Activated CD4-positive, alpha-beta T cell treated with anti-CD3 and anti-CD28 coated beads for 36 hours (primary cell): ENCODE results near the gene SLC22A4. TPM values are rescaled to one million over a fixed set of nuclear protein-coding genes. Genes with fewer than 3 reads are reported as not detected.
A peak's percentile ranks its signal among the peaks of the same experiment; 100 is the strongest.

ENCODE experiments used
- ATAC-seq: fragments of 200-7000 bp; cut with Tn5 transposase; one replicate; pipeline ENCODE4 v1.10.0; 2021; ENCODE audit warnings: mild to moderate bottlenecking, moderate library complexity
- CTCF ChIA-PET: fragments of 350-600 bp; sonication (Branson Sonifier 250); formaldehyde crosslinking; loops from one replicate; lab custom pipeline; 2021; ENCODE audit warnings: antibody characterized with exemption; lab: Charles Lee
- POLR2A ChIA-PET: fragments of 350-600 bp; sonication (Branson Sonifier 250); formaldehyde crosslinking; loops from one replicate; lab custom pipeline; 2021; ENCODE audit warnings: antibody characterized with exemption, inconsistent platforms; lab: Charles Lee
- DNase-seq: peaks from one replicate; pipeline ENCODE4 v3.0.0-alpha.2; 2020
- H3K27ac Mint-ChIP-seq: one replicate; pipeline ENCODE4 v1.8.0; 2021; ENCODE audit warnings: mixed read lengths
- H3K27me3 Mint-ChIP-seq: one replicate; pipeline ENCODE4 v1.8.0; 2021; ENCODE audit warnings: mixed read lengths
- H3K36me3 Mint-ChIP-seq: one replicate; pipeline ENCODE4 v1.8.0; 2021; ENCODE audit warnings: low read depth, mixed read lengths
- H3K4me1 Mint-ChIP-seq: one replicate; pipeline ENCODE4 v1.8.0; 2021; ENCODE audit warnings: mixed read lengths
- H3K4me3 Mint-ChIP-seq: one replicate; pipeline ENCODE4 v1.8.0; 2021; ENCODE audit warnings: mild to moderate bottlenecking, moderate library complexity, mixed read lengths
- H3K9me3 Mint-ChIP-seq: one replicate; pipeline ENCODE4 v1.8.0; 2021; ENCODE audit warnings: low read depth, mixed read lengths
- intact Hi-C, 2 experiments: fragments of 100-400 bp; cut with DNase I in 1 of 2; cut with micrococcal nuclease in 1 of 2; formaldehyde crosslinking; loops; one replicate each; pipeline versions ENCODE4 v1.14.2 to v1.15.1; 2022 to 2024; cut with DNase I, micrococcal nuclease
- total RNA-seq, 2 experiments: library from RNA; stranded (reverse); gene quantifications; one replicate each; pipeline ENCODE4 v1.2.3, GENCODE V29; 2021

SLC22A4 gene
- total RNA-seq, 2 experiments from 2014 or later: 0.66 to 1.1 TPM

- Mint-ChIP-seq H3K9me3 (no peaks in the 10 kb centered on the region), H3K4me1 (peaks cover 2% of the 10 kb centered on the region), H3K27ac (no peak overlapping the region), H3K27me3 (no peaks in the 10 kb centered on the region), H3K4me3 (no peak overlapping the region), H3K36me3 (peaks cover 6% of the 10 kb centered on the region)
- CTCF ChIA-PET: interaction anchor here (1.6 kb wide), 1 partner anchor 12 kb away, joined by 3 read pairs; no protein-coding TSS in a partner anchor
- ATAC-seq (peak; percentile 84), DNase-seq (peak; percentile 23)
- intact Hi-C loops: no loop called here
- POLR2A ChIA-PET: interaction anchor here (0.7 to 0.8 kb wide), 2 partner anchors 61 to 132 kb away, joined by 3 read pairs; no protein-coding TSS in a partner anchor
Measured at GRCh38 chr5:132363431-132364112, 69.4 kb downstream of the SLC22A4 start.

- ATAC-seq (no peak), DNase-seq (no peak)
- H3K27ac Mint-ChIP-seq: no peak overlapping the region
- no peaks in the 10 kb centered on the region for H3K9me3 Mint-ChIP-seq
- ChIA-PET CTCF (no interaction called here), POLR2A (interaction anchor here (0.8 kb wide), 1 partner anchor 60 kb away, joined by 3 read pairs; no protein-coding TSS in a partner anchor)
- intact Hi-C loops: no loop called here
- no peak overlapping the region for H3K4me3 Mint-ChIP-seq
- peaks cover 4% of the 10 kb centered on the region for H3K4me1 Mint-ChIP-seq
- no peaks in the 10 kb centered on the region for H3K27me3 Mint-ChIP-seq
- H3K36me3 Mint-ChIP-seq: peaks cover 6% of the 10 kb centered on the region
Measured at GRCh38 chr5:132364319-132364718, 70.1 kb downstream of the SLC22A4 start.

- no peak overlapping the region for H3K4me3 Mint-ChIP-seq
- DNase-seq: no peak
- ChIA-PET POLR2A (interaction anchor here (0.6 kb wide), 1 partner anchor 442 kb away, joined by 5 read pairs; no protein-coding TSS in a partner anchor), CTCF (interaction anchor here (0.8 to 1.3 kb wide), 3 partner anchors 22 to 141 kb away, joined by 3 to 5 read pairs (median 4); no protein-coding TSS in a partner anchor)
- intact Hi-C loops: loop anchor here in 1 of 2 experiments (5.0 kb wide), 2 partner anchors 93 to 298 kb away; no protein-coding TSS in a partner anchor
- H3K4me1 Mint-ChIP-seq: peaks cover 4% of the 10 kb centered on the region
- H3K36me3 Mint-ChIP-seq: peaks cover 4% of the 10 kb centered on the region
- H3K27me3 Mint-ChIP-seq: no peaks in the 10 kb centered on the region
- H3K27ac Mint-ChIP-seq: no peak overlapping the region
- ATAC-seq: no peak
- H3K9me3 Mint-ChIP-seq: no peaks in the 10 kb centered on the region
Measured at GRCh38 chr5:132365213-132365612, 71.0 kb downstream of the SLC22A4 start.

- intact Hi-C loops: loop anchor here (2.0 to 5.0 kb wide), 4 partner anchors 96 to 303 kb away; no protein-coding TSS in a partner anchor
- peaks cover 3% of the 10 kb centered on the region for H3K36me3 Mint-ChIP-seq
- H3K27me3 Mint-ChIP-seq: no peaks in the 10 kb centered on the region
- ATAC-seq (no peak), DNase-seq (no peak)
- CTCF ChIA-PET: interaction anchor here (0.6 to 2.0 kb wide), 9 partner anchors 19 to 1197 kb away, joined by 3 to 11 read pairs (median 4); no protein-coding TSS in a partner anchor
- H3K27ac Mint-ChIP-seq: no peak overlapping the region
- peaks cover 26% of the 10 kb centered on the region for H3K4me1 Mint-ChIP-seq
- POLR2A ChIA-PET: no interaction called here
- no peaks in the 10 kb centered on the region for H3K9me3 Mint-ChIP-seq
- no peak overlapping the region for H3K4me3 Mint-ChIP-seq
Measured at GRCh38 chr5:132368186-132368585, 74.0 kb downstream of the SLC22A4 start.

GRCh38 chr5:132369007-132369473, 74.8 kb downstream of the SLC22A4 start:
- H3K27me3 Mint-ChIP-seq: no peaks in the 10 kb centered on the region
- ChIA-PET POLR2A (interaction anchor here (0.6 to 1.3 kb wide), 4 partner anchors 76 to 652 kb away, joined by 3 to 5 read pairs (median 4); no protein-coding TSS in a partner anchor), CTCF (interaction anchor here (0.6 to 2.0 kb wide), 16 partner anchors 11 to 200 kb away, joined by 3 to 11 read pairs (median 3); partner anchors contain the start of gene SLC22A4)
- H3K4me1 Mint-ChIP-seq: peaks cover 24% of the 10 kb centered on the region
- peak overlapping the region; percentile 66 for H3K4me3 Mint-ChIP-seq
- ATAC-seq (no peak), DNase-seq (no peak)
- H3K36me3 Mint-ChIP-seq: no peaks in the 10 kb centered on the region
- peak overlapping the region; percentile 72 for H3K27ac Mint-ChIP-seq
- intact Hi-C loops: loop anchor here (1.0 to 5.0 kb wide), 7 partner anchors 74 to 368 kb away; partner anchors contain the start of gene KIF3A (in 1 of the 2)
- no peaks in the 10 kb centered on the region for H3K9me3 Mint-ChIP-seq

GRCh38 chr5:132369474-132370180, 75.4 kb downstream of the SLC22A4 start, which contains the start of gene SLC22A5:
Gene SLC22A5, plus strand, starts transcription at chr5:132369710. Its CDS starts 263 bp downstream, at chr5:132369973.
- intact Hi-C loops: loop anchor here (1.0 to 5.0 kb wide), 7 partner anchors 74 to 368 kb away; partner anchors contain the start of gene KIF3A (in 1 of the 2)
- ATAC-seq (peak; percentile 97), DNase-seq (peak; percentile 84)
- no peaks in the 10 kb centered on the region for H3K27me3 Mint-ChIP-seq
- CTCF ChIA-PET: interaction anchor here (0.6 to 2.0 kb wide), 13 partner anchors 12 to 199 kb away, joined by 3 to 11 read pairs (median 3); partner anchors contain the start of gene SLC22A4
- H3K4me3 Mint-ChIP-seq: peak within 1 kb of the TSS; percentile 66
- POLR2A ChIA-PET: interaction anchor here (0.6 to 1.3 kb wide), 4 partner anchors 76 to 652 kb away, joined by 3 to 5 read pairs (median 4); no protein-coding TSS in a partner anchor
- H3K27ac Mint-ChIP-seq: peak within 1 kb of the TSS; percentile 80
- peaks cover 24% of the 10 kb centered on the region for H3K4me1 Mint-ChIP-seq
- H3K36me3 Mint-ChIP-seq: peaks cover 2% of the 10 kb centered on the region
- H3K9me3 Mint-ChIP-seq: no peaks in the 10 kb centered on the region

- ATAC-seq: no peak
- peak overlapping the region; percentile 66 for H3K4me3 Mint-ChIP-seq
- H3K4me1 Mint-ChIP-seq: peaks cover 24% of the 10 kb centered on the region
- ChIA-PET CTCF (interaction anchor here (1.1 to 2.2 kb wide), 8 partner anchors 12 to 190 kb away, joined by 3 to 11 read pairs (median 6); partner anchors contain the start of gene SLC22A4), POLR2A (interaction anchor here (1.3 kb wide), 1 partner anchor 77 kb away, joined by 5 read pairs; no protein-coding TSS in a partner anchor)
- peak overlapping the region; percentile 80 for H3K27ac Mint-ChIP-seq
- H3K27me3 Mint-ChIP-seq: no peaks in the 10 kb centered on the region
- no peaks in the 10 kb centered on the region for H3K9me3 Mint-ChIP-seq
- intact Hi-C loops: no loop called here
- H3K36me3 Mint-ChIP-seq: peaks cover 2% of the 10 kb centered on the region
- no peak for DNase-seq
Measured at GRCh38 chr5:132370181-132370970, 76.2 kb downstream of the SLC22A4 start.

- intact Hi-C loops: no loop called here
- H3K36me3 Mint-ChIP-seq: peaks cover 2% of the 10 kb centered on the region
- DNase-seq: no peak
- peak overlapping the region; percentile 66 for H3K4me3 Mint-ChIP-seq
- H3K9me3 Mint-ChIP-seq: no peaks in the 10 kb centered on the region
- POLR2A ChIA-PET: interaction anchor here (0.9 kb wide), 1 partner anchor 132 kb away, joined by 3 read pairs; no protein-coding TSS in a partner anchor
- H3K4me1 Mint-ChIP-seq: peaks cover 24% of the 10 kb centered on the region
- CTCF ChIA-PET: interaction anchor here (0.6 to 2.9 kb wide), 7 partner anchors 15 to 308 kb away, joined by 3 to 14 read pairs (median 4); no protein-coding TSS in a partner anchor
- no peak for ATAC-seq
- no peaks in the 10 kb centered on the region for H3K27me3 Mint-ChIP-seq
- peak overlapping the region; percentile 80 for H3K27ac Mint-ChIP-seq
Measured at GRCh38 chr5:132370971-132371602, 76.9 kb downstream of the SLC22A4 start.

- intact Hi-C loops: no loop called here
- CTCF ChIA-PET: interaction anchor here (0.6 to 2.9 kb wide), 7 partner anchors 15 to 309 kb away, joined by 3 to 14 read pairs (median 4); no protein-coding TSS in a partner anchor
- H3K27ac Mint-ChIP-seq: no peak overlapping the region
- H3K4me1 Mint-ChIP-seq: peaks cover 24% of the 10 kb centered on the region
- H3K36me3 Mint-ChIP-seq: peaks cover 2% of the 10 kb centered on the region
- no peaks in the 10 kb centered on the region for H3K9me3 Mint-ChIP-seq
- H3K4me3 Mint-ChIP-seq: peak overlapping the region; percentile 66
- DNase-seq: no peak
- no peak for ATAC-seq
- no peaks in the 10 kb centered on the region for H3K27me3 Mint-ChIP-seq
- POLR2A ChIA-PET: interaction anchor here (0.9 kb wide), 1 partner anchor 131 kb away, joined by 3 read pairs; no protein-coding TSS in a partner anchor
Measured at GRCh38 chr5:132371603-132371994, 77.4 kb downstream of the SLC22A4 start.
